GM21619 (cell line): ENCODE results near the gene PCNX3.

Source experiments
- ATAC-seq: cut with Tn5 transposase; IDR thresholded peaks from one replicate; pipeline ENCODE4 v1.9.1; 2021; ENCODE audit not compliant: unreplicated experiment

Gene PCNX3

DNA sequence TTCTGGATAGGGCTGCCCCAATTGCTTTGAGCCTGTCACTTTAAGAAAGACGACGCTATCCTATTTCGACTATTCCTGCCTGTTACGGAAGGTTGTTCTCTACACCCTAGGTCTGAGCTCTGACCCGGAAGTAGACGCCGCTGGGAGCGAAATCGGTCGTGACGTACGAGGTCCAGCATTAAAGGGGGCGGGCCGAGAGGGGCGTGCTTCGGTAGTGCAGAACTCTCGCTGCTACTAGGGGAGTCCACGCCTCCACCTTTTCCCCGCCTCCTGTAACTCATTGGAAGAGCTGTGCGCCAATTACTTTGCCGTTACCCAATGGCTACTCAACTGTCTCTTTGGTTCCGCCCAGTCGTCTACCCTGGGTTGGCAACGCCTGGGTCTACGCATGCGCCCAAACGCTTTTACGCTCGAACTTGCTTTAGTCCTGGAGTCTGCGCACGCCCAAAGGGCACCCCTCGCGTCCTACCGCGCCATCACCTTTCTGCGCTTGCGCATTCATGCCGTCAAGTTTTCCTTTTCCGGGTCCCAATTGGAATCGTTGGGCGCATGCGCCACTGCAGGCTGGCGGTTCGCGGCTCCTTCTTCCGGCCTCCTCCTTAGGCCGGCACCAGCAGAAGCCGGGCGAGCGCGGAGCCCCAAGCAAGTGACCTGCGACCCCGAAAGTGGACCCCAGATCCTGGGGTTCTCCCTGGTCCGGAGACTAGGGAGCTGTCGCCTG lies at the start of gene PCNX3:
PCNX3 (plus strand) TSS at position 548 of the 721 bp plus-strand sequence. CDS start 536 bp downstream, outside the sequence.
- peak; percentile 71 for ATAC-seq

DNA sequence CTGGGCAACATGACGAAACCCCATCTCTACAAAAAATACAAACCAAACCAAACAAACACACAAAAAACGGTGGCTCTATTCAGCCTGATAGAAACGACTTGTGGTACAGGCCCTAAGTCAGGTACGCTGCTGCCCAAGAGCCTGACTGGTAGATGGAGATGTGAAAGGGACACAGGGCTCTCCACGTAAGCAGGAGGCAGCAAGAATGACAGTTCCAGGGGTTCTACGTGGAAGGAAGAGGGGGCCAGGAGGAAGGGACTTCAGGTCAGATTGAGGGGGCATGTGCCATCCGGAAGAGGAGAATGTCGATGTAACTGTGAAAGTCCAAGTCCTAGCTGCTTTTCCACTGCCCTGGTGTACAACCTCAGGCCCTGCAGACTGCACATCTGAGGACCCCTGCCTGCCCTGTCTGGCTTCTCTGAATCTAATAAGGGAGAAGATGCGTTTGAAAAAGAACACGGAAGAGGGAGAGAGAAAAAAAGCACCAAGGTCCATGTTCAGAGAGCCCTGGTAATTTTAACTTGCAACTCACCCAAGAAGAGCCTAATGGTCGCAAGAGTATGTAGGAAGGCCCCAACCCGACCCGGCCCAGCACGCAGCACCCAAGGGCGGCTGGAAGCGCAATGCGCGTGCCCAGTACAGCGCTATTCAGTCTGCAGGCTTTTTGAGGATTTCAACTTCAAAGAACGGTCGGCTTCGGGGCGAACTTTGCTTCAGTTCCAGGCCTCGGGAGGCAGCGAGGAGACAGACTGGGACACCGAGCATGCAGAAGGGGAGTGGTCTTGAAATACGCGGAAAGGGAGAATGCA lies 46.2 kb upstream of the PCNX3 start:
- ATAC-seq, result peak; percentile 0

DNA sequence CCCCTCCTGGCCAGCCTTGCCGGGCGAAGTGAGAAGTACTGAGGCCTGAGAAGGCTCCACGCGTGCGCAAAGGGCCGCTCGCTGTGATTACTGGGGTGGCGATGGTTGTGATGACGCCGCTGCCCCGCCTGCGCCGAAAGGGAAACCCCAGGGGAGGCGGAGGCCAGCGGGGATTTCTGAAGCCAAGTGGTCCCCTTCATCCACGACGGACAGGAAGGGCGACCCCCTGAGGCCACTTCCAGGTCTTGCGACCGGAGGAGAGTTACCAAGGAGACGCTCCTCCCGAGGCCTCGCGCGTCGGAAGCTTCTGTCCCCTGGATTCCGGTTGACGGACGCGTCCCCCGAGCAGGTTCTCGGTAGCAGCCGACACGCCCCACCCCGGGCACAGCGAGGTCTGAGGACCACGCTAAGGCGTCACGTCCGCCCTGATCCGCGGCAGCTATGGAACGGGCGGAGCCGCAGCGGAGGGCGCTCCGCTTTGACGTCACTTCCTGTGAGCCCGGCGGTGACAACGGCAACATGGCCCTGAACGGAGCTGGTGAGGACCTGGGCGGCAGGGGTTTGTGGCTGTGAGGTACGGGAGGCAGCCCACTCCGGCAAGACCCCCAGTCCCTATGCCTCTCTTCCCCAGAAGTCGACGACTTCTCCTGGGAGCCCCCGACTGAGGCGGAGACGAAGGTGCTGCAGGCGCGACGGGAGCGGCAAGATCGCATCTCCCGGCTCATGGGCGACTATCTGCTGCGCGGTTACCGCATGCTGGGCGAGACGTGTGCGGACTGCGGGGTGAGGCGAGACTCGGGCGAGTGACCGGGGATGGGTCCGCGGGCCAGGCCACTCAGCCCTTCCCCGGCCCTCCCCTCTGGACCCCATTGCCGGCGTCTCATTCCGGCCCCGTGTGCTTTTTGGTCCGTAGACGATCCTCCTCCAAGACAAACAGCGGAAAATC lies 45.3 kb upstream of the PCNX3 start, which contains the start of gene ZNRD2:
ZNRD2 (plus strand) TSS at position 505 of the 946 bp plus-strand sequence; CDS start at position 520, 15 bp downstream.
- peak; percentile 52 for ATAC-seq

GRCh38 chr11:65571420-65571819 lies 44.2 kb upstream of the PCNX3 start:
- no peak for ATAC-seq

- no peak for ATAC-seq
Measured at GRCh38 chr11:65571940-65572339, 43.6 kb upstream of the PCNX3 start.

DNA sequence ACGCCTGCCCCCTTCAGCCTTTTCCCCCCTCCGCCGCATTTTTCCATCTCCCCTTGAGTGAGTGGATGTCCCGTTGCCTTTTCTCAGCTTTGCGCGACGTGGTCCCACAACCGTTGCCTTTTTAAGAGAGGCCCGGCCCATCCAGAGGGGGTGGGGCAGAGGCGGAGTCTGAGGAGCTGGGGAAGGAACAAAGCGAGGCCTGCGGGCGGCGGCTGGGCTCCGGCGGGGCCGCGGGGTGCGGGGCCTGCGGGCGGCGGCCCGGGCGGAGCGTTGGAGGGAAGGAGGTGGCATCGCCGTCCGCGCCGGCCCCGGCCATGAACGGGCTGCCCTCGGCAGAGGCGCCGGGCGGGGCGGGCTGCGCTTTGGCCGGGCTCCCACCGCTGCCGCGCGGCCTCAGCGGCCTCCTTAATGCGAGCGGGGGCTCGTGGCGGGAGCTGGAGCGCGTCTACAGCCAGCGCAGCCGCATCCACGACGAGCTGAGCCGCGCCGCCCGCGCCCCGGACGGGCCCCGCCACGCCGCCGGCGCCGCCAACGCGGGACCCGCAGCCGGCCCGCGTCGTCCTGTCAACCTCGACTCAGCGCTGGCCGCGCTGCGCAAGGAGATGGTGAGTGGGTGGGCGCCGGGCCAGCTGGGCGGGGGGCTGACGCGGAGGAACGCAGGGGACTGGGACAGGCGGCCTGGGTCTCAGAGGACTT lies 43.1 kb upstream of the PCNX3 start, which contains the start of gene FAM89B:
FAM89B (plus strand) TSS at position 183 of the 696 bp plus-strand sequence; CDS start at position 315, 132 bp downstream.
- ATAC-seq, result no peak

- ATAC-seq, result no peak
Measured at GRCh38 chr11:65573391-65574079, 42.0 kb upstream of the PCNX3 start.

DNA sequence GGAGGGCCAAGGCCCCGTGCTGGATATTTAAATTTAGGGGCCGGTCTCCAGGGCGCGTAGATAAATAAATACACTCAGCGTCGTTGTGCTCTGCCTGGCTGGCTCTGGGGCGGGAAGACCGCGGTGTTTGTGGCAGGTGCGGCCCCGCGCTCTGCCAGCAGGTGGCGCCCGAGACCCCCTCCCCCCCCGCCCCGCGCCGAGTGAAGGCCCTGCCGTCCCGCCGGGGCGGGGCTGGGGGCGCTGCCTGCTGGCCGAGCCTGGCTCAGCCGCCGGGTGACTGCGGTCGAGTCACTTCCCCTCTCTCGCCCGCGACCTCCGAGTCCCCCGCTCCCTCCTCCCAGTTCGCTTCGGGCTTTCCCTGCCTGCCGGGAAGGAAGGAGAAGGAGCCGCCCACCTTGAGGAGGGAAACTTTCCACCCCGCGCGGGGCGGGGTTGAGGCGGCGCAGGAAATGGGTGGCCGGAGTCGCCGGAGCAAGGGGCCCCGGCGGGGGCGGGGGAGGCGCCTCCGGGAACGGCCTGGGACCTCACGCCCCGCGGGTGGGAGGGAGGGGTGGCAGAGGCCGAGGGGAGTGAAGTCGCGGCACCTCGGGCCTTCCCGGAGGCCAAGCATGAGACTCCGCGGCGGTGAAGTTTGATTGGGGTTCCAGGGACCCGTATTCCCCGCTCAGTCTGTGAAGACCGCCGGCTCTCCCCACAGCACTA lies 41.3 kb upstream of the PCNX3 start:
- ATAC-seq, result peak; percentile 23

GRCh38 chr11:65574811-65575567 lies 40.6 kb upstream of the PCNX3 start:
- no peak for ATAC-seq

DNA sequence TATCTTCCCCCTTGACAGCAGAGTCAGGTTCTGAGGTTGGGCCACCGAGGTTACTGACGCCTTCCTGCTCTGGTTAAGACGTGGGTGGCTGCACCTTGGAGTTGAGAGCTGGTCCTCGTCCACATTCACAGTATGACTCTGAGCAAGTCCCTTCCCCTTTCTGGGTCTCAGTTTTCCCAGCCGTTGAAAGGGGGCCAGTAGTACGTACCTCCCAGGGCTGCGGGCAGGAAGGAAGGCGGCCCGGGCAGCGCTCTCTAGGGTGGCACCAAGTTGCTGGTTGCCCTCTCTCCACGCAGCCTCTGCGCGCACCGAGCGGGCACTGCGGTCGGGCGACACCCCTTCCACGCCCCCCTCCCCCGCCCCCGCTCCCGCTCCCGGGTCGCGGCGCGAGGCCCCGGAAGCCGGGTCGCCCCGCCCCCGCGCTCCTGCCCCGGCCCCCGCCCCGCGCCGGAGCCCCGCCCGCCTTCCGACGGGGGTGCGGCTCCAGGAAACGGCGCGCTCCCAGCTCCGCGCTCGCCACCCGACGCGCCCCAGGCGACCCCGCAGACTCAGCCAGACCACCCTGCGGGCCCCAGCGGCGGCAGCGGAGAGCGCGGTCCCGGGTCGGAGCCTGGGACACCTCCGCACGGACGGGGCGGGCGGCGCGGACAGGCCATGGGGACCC lies 39.9 kb upstream of the PCNX3 start, which contains the start of gene EHBP1L1:
EHBP1L1 (plus strand) TSS at position 486 of the 664 bp plus-strand sequence. CDS start 250 bp downstream, outside the sequence.
- no peak for ATAC-seq

DNA sequence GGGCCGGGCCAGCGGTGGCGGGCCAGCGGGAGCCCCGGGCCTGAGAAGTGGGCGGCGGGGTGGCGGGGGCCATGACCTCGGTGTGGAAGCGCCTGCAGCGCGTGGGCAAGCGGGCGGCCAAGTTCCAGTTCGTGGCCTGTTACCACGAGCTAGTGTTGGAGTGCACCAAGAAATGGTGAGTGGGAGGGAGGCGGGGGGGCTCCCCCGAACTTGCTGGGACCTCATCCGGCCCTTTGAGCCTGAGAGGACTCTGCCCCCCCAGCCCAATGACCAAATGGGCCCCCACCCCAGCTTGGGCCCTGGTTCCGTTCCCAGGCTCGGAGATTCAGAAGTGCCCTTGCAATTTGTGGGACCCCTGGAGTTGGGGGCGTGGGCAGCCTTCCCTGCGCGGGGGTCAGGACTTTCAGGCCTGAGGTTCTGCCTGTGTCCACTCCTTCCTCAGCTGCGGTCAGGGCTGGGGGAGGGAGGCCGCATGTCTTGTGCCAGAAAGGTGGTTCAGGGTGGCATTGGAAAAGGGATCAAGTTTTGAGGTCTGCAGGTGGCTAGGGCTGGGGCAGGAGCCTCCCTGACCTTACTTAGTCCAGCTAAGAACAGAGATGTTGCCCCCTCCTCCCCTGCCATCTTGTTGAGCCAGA lies 39.2 kb upstream of the PCNX3 start:
- ATAC-seq, result no peak

- no peak for ATAC-seq
Measured at GRCh38 chr11:65576867-65577755, 38.5 kb upstream of the PCNX3 start.

- no peak for ATAC-seq
Measured at GRCh38 chr11:65577756-65578109, 37.8 kb upstream of the PCNX3 start.

GRCh38 chr11:65578134-65578533 lies 37.4 kb upstream of the PCNX3 start:
- ATAC-seq, result no peak

GRCh38 chr11:65578667-65579066 lies 36.9 kb upstream of the PCNX3 start:
- no peak for ATAC-seq

DNA sequence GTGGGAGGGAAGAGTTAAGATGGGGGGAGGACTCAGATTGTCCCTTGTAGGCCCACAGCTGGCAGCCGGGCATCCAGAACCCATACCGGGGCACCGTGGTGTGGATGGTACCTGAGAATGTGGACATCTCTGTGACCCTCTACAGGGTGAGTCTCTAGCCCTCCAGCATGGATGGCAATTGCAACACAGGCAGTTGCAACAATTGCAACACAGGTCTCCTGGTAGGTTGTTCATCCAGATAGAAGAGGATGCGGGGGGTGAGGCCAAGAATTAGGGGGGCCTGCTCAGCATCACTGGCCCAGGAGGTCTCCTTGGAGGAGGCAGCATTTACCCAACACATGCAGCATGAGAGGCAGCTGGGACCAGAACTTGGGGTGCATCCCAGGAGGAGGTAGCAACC lies 36.3 kb upstream of the PCNX3 start:
- ATAC-seq, result no peak
